Neural progenitor cell (in vitro differentiated cells): Measurements from ENCODE around the gene ZNF385D. TPM values are rescaled to one million over a fixed set of nuclear protein-coding genes. Genes with fewer than 3 reads are reported as not detected.
A peak's percentile ranks its signal among the peaks of the same experiment; 100 is the strongest.

Experiments
- DNase-seq: peaks from one replicate; pipeline ENCODE4 v3.0.0-alpha.2; 2016; ENCODE audit warnings: low spot score
- H2AFZ ChIP-seq: fragments of 200-600 bp; sonication (generic); replicated peaks from 2 replicates; pipeline ENCODE4 v1.6.1; 2016; ENCODE audit warnings: antibody characterized with exemption
- H3F3A ChIP-seq: fragments of 200-600 bp; sonication (generic); 2 replicates; pipeline ENCODE4 v1.6.1; 2016; ENCODE audit warnings: antibody characterized with exemption, low read depth
- H3K27ac ChIP-seq: fragments of 200-600 bp; sonication (generic); 2 replicates; pipeline ENCODE4 v1.5.1; 2016; ENCODE audit warnings: mild to moderate bottlenecking
- H3K27me3 ChIP-seq: fragments of 200-600 bp; sonication (generic); 2 replicates; pipeline ENCODE4 v1.6.1; 2016; ENCODE audit warnings: mild to moderate bottlenecking, moderate library complexity
- H3K36me3 ChIP-seq: fragments of 200-600 bp; sonication (generic); 2 replicates; pipeline ENCODE4 v1.5.1; 2016
- H3K4me1 ChIP-seq: fragments of 200-600 bp; sonication (generic); 2 replicates; pipeline ENCODE4 v1.6.1; 2016; ENCODE audit warnings: mixed run types
- H3K4me2 ChIP-seq: fragments of 200-600 bp; sonication (generic); 2 replicates; pipeline ENCODE4 v1.6.1; 2016
- H3K4me3 ChIP-seq: fragments of 200-600 bp; sonication (generic); 2 replicates; pipeline ENCODE4 v1.5.1; 2016
- H3K79me2 ChIP-seq: fragments of 200-600 bp; sonication (generic); 2 replicates; pipeline ENCODE4 v1.6.1; 2016; ENCODE audit warnings: low read depth
- H3K9ac ChIP-seq: fragments of 200-600 bp; sonication (generic); 2 replicates; pipeline ENCODE4 v1.6.1; 2016
- H3K9me3 ChIP-seq: fragments of 200-600 bp; sonication (generic); 2 replicates; pipeline ENCODE4 v1.5.1; 2016; ENCODE audit warnings: low read depth
- H4K20me1 ChIP-seq: fragments of 200-600 bp; sonication (generic); 2 replicates; pipeline ENCODE4 v1.6.1; 2016; ENCODE audit warnings: low read depth
- H3K27ac Mint-ChIP-seq: 3 replicates; pipeline ENCODE4 v1.8.0; 2021; ENCODE audit warnings: mixed read lengths
- H3K27me3 Mint-ChIP-seq: 2 replicates; pipeline ENCODE4 v1.8.0; 2022; ENCODE audit warnings: low read depth, mild to moderate bottlenecking, inconsistent platforms, moderate library complexity, mixed read lengths; ENCODE audit not compliant: insufficient read depth
- H3K36me3 Mint-ChIP-seq: 3 replicates; pipeline ENCODE4 v1.8.0; 2021; ENCODE audit warnings: mixed read lengths
- H3K4me1 Mint-ChIP-seq: 3 replicates; pipeline ENCODE4 v1.8.0; 2021; ENCODE audit warnings: mixed read lengths
- H3K4me3 Mint-ChIP-seq: 3 replicates; pipeline ENCODE4 v1.8.0; 2021; ENCODE audit warnings: mild to moderate bottlenecking, moderate library complexity, mixed read lengths
- H3K9me3 Mint-ChIP-seq: 3 replicates; pipeline ENCODE4 v1.8.0; 2020; ENCODE audit warnings: mixed read lengths
- EZH2 ChIP-seq: fragments of 200-600 bp; sonication (generic); IDR thresholded peaks from 2 replicates; pipeline ENCODE4 v1.6.1; 2017; ENCODE audit warnings: antibody characterized with exemption, mild to moderate bottlenecking, moderate library complexity
- EZH2phosphoT487 ChIP-seq: fragments of 200-600 bp; sonication (generic); IDR thresholded peaks from 2 replicates; pipeline ENCODE4 v1.6.1; 2017; ENCODE audit warnings: antibody characterized with exemption
- total RNA-seq: library from RNA; depleted of rRNA; stranded (reverse); fragments of >200 nt; gene quantifications from 2 replicates; pipeline ENCODE4 v1.2.3, GENCODE V29; 2015; ENCODE audit warnings: low replicate concordance
- TF ChIP-seq, protein P1 (sequence below): fragments of 200-600 bp; sonication (generic); IDR thresholded peaks from 2 replicates; pipeline ENCODE4 v1.5.1; 2017; ENCODE audit warnings: antibody characterized with exemption, mild to moderate bottlenecking

Gene ZNF385D
- total RNA-seq, 1 donor from 2014 or later: 4.4 TPM

DNA sequence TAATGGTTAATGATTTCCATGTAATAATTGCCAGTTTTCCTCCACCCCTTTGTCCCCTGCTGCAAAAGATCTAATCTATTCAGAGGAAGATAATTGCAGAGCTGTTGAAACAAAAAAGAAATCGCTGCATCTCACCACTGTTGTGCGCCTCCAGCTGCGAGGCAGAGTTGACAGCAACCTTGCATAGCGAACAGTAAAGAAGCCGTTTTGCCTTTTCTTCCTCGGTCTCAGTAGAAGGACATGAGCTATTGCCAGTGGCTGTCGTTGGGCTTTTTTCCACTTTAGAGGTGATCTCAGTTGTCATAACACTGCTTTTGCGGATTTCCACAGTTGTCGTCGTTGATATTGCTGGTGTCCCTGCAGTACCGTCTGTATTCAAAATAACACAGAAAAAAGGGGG is 314.2 kb downstream of the ZNF385D start:
- H3K4me1 ChIP-seq: no peaks in the 10 kb centered on the region
- no peaks in the 10 kb centered on the region for H4K20me1 ChIP-seq
- no peaks in the 10 kb centered on the region for H3K36me3 ChIP-seq
- no peaks in the 10 kb centered on the region for H3K79me2 ChIP-seq
- H2AFZ ChIP-seq: peak overlapping the region; percentile 42
- Mint-ChIP-seq H3K9me3 (no peaks in the 10 kb centered on the region), H3K27ac (no peak overlapping the region), H3K27me3 (no peaks in the 10 kb centered on the region), H3K36me3 (no peaks in the 10 kb centered on the region), H3K4me3 (no peak overlapping the region), H3K4me1 (no peaks in the 10 kb centered on the region)
- DNase-seq: peak; percentile 17
- H3K9ac ChIP-seq: no peak overlapping the region
- no peak overlapping the region for H3K4me2 ChIP-seq
- H3K27me3 ChIP-seq: no peaks in the 10 kb centered on the region
- TF ChIP-seq, protein P1, sequence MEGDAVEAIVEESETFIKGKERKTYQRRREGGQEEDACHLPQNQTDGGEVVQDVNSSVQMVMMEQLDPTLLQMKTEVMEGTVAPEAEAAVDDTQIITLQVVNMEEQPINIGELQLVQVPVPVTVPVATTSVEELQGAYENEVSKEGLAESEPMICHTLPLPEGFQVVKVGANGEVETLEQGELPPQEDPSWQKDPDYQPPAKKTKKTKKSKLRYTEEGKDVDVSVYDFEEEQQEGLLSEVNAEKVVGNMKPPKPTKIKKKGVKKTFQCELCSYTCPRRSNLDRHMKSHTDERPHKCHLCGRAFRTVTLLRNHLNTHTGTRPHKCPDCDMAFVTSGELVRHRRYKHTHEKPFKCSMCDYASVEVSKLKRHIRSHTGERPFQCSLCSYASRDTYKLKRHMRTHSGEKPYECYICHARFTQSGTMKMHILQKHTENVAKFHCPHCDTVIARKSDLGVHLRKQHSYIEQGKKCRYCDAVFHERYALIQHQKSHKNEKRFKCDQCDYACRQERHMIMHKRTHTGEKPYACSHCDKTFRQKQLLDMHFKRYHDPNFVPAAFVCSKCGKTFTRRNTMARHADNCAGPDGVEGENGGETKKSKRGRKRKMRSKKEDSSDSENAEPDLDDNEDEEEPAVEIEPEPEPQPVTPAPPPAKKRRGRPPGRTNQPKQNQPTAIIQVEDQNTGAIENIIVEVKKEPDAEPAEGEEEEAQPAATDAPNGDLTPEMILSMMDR: no peak
- TF ChIP-seq EZH2 (no peak), EZH2phosphoT487 (no peak)
- no peaks in the 10 kb centered on the region for H3F3A ChIP-seq
- H3K27ac ChIP-seq: no peak overlapping the region
- no peak overlapping the region for H3K4me3 ChIP-seq
- no peaks in the 10 kb centered on the region for H3K9me3 ChIP-seq

DNA sequence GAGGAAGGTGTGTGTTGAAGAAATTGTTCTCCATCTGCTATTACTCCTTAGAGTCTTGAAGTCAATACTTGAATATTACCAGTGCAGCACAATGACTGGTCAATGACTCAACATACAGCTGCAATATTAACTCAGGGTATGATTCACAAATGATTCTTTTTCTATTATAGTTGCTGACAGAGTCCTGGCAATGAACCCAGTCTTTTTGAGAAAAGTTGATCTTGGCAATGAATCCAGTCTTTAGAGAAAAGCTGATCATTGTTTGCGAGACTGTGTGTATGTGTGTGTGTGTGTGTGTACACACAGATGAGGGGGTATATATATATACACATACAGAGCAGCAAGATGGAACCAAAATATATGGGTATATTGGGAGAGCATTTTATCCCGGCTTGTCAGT is 315.1 kb downstream of the ZNF385D start:
- no peak overlapping the region for H3K27ac ChIP-seq
- DNase-seq: no peak
- no peaks in the 10 kb centered on the region for H3K36me3 Mint-ChIP-seq
- no peaks in the 10 kb centered on the region for H3K4me1 ChIP-seq
- no peak overlapping the region for H3K27ac Mint-ChIP-seq
- no peaks in the 10 kb centered on the region for H3K4me1 Mint-ChIP-seq
- H3K27me3 Mint-ChIP-seq: no peaks in the 10 kb centered on the region
- H3K4me3 Mint-ChIP-seq: no peak overlapping the region
- no peaks in the 10 kb centered on the region for H3K36me3 ChIP-seq
- no peaks in the 10 kb centered on the region for H3K27me3 ChIP-seq
- H3K4me3 ChIP-seq: no peak overlapping the region
- H3K9me3 ChIP-seq: no peaks in the 10 kb centered on the region
- no peak overlapping the region for H3K4me2 ChIP-seq
- no peaks in the 10 kb centered on the region for H4K20me1 ChIP-seq
- H3K79me2 ChIP-seq: no peaks in the 10 kb centered on the region
- TF ChIP-seq EZH2phosphoT487 (no peak), EZH2 (no peak)
- TF ChIP-seq, protein P1: no peak
- no peak overlapping the region for H3K9ac ChIP-seq
- H2AFZ ChIP-seq: no peak overlapping the region
- H3F3A ChIP-seq: no peaks in the 10 kb centered on the region
- H3K9me3 Mint-ChIP-seq: no peaks in the 10 kb centered on the region

DNA sequence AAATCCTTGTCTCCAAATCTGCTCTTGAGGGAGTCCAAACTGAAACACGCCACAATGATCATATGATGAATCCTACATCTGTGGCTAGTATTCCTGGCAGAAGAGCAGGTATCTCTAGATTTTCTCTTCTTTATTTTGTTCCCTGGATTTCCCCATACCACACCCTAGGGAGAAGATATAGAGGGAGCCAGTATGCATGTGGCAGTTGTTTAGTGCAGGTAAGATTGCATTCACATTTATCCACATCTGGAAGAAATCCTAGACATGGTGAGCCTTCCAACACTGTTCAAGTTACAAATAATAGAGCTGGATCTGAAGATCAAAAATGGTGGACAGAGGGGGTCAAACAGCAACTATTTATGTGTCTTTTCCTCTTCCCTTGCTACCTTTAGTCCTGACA is 316.7 kb downstream of the ZNF385D start:
- Histone ChIP-seq H3K27ac (no peak overlapping the region), H3K4me3 (no peak overlapping the region), H3K4me2 (no peak overlapping the region), H3K36me3 (no peaks in the 10 kb centered on the region), H3K79me2 (no peaks in the 10 kb centered on the region), H3K27me3 (no peaks in the 10 kb centered on the region), H2AFZ (no peak overlapping the region), H3K4me1 (no peaks in the 10 kb centered on the region), H3K9ac (no peak overlapping the region), H3K9me3 (no peaks in the 10 kb centered on the region), H3F3A (no peaks in the 10 kb centered on the region), H4K20me1 (no peaks in the 10 kb centered on the region)
- no peaks in the 10 kb centered on the region for H3K36me3 Mint-ChIP-seq
- no peaks in the 10 kb centered on the region for H3K4me1 Mint-ChIP-seq
- no peak overlapping the region for H3K27ac Mint-ChIP-seq
- DNase-seq: no peak
- H3K27me3 Mint-ChIP-seq: no peaks in the 10 kb centered on the region
- TF ChIP-seq, protein P1: no peak
- TF ChIP-seq EZH2phosphoT487 (no peak), EZH2 (no peak)
- no peaks in the 10 kb centered on the region for H3K9me3 Mint-ChIP-seq
- H3K4me3 Mint-ChIP-seq: no peak overlapping the region

DNA sequence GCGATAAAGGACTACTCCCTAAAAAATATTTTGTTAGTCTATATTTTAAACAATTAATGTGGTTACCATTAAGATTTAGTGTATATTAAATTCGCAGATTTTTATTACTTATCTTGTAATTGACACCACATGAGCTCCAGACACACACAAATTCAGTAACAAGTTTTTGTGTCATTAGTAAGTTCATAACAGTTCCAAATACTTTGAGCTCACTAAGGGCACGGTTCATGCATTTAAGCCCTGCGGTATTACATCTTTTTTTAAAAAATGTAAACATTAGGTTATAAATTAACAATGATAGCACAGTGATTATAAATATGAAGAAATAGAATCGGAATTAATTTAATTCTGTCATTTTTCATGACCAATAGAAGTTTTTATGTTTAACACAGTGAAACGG is 317.3 kb downstream of the ZNF385D start:
- no peaks in the 10 kb centered on the region for H3K9me3 Mint-ChIP-seq
- H3F3A ChIP-seq: no peaks in the 10 kb centered on the region
- no peak overlapping the region for H3K4me2 ChIP-seq
- H3K79me2 ChIP-seq: no peaks in the 10 kb centered on the region
- no peaks in the 10 kb centered on the region for H3K36me3 Mint-ChIP-seq
- H3K4me3 ChIP-seq: no peak overlapping the region
- H3K27ac ChIP-seq: no peak overlapping the region
- no peaks in the 10 kb centered on the region for H3K36me3 ChIP-seq
- TF ChIP-seq EZH2phosphoT487 (no peak), EZH2 (no peak)
- TF ChIP-seq, protein P1: no peak
- no peaks in the 10 kb centered on the region for H3K27me3 Mint-ChIP-seq
- H3K27ac Mint-ChIP-seq: no peak overlapping the region
- H3K27me3 ChIP-seq: no peaks in the 10 kb centered on the region
- DNase-seq: no peak
- no peaks in the 10 kb centered on the region for H3K9me3 ChIP-seq
- no peak overlapping the region for H3K9ac ChIP-seq
- no peak overlapping the region for H2AFZ ChIP-seq
- H4K20me1 ChIP-seq: no peaks in the 10 kb centered on the region
- no peak overlapping the region for H3K4me3 Mint-ChIP-seq
- no peaks in the 10 kb centered on the region for H3K4me1 Mint-ChIP-seq
- no peaks in the 10 kb centered on the region for H3K4me1 ChIP-seq
